Esophagus muscularis mucosa (tissue), 4 donors: ENCODE results near the gene MEG3. TPM values are rescaled to one million over a fixed set of nuclear protein-coding genes. Genes with fewer than 3 reads are reported as not detected.

Source experiments
- DNase-seq: peaks from one replicate; pipeline ENCODE4 v3.0.0-alpha.2; 2017; ENCODE audit errors: extremely low spot score
- H3K27ac ChIP-seq, 4 donors: fragments of 200-600 bp; sonication (generic); replicated peaks in 1 of 4; 1 replicate in 3 of 4; 2 replicates in 1 of 4; pipeline ENCODE4 v1.5.1; 2016 to 2019; ENCODE audit warnings: mild to moderate bottlenecking in 1 of 4
- H3K27me3 ChIP-seq, 4 donors: fragments of 200-600 bp; sonication (generic); one replicate each; pipeline versions ENCODE4 v1.5.1 to v1.6.0; 2016 to 2019
- H3K36me3 ChIP-seq, 4 donors: fragments of 200-600 bp; sonication (generic); one replicate each; pipeline ENCODE4 v1.5.1; 2016 to 2019
- H3K4me1 ChIP-seq, 4 donors: fragments of 200-600 bp; sonication (generic); one replicate each; pipeline ENCODE4 v1.5.1; 2016 to 2019
- H3K4me3 ChIP-seq, 4 donors: fragments of 200-600 bp; sonication (generic); 1 replicate in 2 of 4; 2 replicates in 2 of 4; pipeline ENCODE4 v1.5.1; 2016 to 2019; ENCODE audit warnings: mild to moderate bottlenecking in 4 of 4, moderate library complexity in 1 of 4
- H3K9me3 ChIP-seq, 4 donors: fragments of 200-600 bp; sonication (generic); 1 replicate in 3 of 4; 2 replicates in 1 of 4; pipeline ENCODE4 v1.5.1; 2016 to 2019
- CTCF ChIP-seq, 3 experiments: fragments of 200-600 bp in 2 of 3; fragments of 450-650 bp in 1 of 3; sonication (generic) in 2 of 3; IDR thresholded peaks; one replicate each; pipeline ENCODE4 v1.5.1; 2017 to 2019; ENCODE audit warnings: antibody characterized with exemption in 3 of 3, mild to moderate bottlenecking in 2 of 3, moderate library complexity in 1 of 3
- EP300 ChIP-seq: sonication (generic); formaldehyde crosslinking; IDR thresholded peaks from one replicate; pipeline ENCODE4 v1.6.1; 2017; ENCODE audit warnings: antibody characterized with exemption
- POLR2A ChIP-seq: fragments of 450-650 bp; IDR thresholded peaks from one replicate; pipeline ENCODE4 v1.6.1; 2017; ENCODE audit warnings: antibody characterized with exemption, moderate library complexity, mild to moderate bottlenecking, low read depth
- POLR2AphosphoS5 ChIP-seq, 2 donors: sonication (generic); formaldehyde crosslinking; IDR thresholded peaks; one replicate each; pipeline ENCODE4 v1.6.1; 2017; ENCODE audit warnings: antibody characterized with exemption in 2 of 2
- WGBS: methylation state at CpG from one replicate; pipeline ENCODE4 v1.1.5; 2018; 5-methylcytosine and 5-hydroxymethylcytosine counted together
- intact Hi-C: fragments of 100-400 bp; cut with DNase I; formaldehyde crosslinking; loops from one replicate; pipeline ENCODE4 v1.15.1; 2023
- total RNA-seq, 4 donors: library from RNA; depleted of rRNA; stranded (reverse); fragments of >200 nt; gene quantifications; one replicate each; pipeline versions ENCODE4 v1.1.0 to v1.2.1, GENCODE V29; 2016

The MEG3 gene
- total RNA-seq, 4 donors from 2014 or later = 9.4 to 53.2 (median 22.1) TPM

- no peak for DNase-seq
- 87% methylated on average over 20 of the region's 29 CpGs for WGBS
- H3K36me3 ChIP-seq = no peaks in the 10 kb centered on the region
Observed at GRCh38 chr14:100834794-100835547, 9.1 kb downstream of the MEG3 start.

DNA sequence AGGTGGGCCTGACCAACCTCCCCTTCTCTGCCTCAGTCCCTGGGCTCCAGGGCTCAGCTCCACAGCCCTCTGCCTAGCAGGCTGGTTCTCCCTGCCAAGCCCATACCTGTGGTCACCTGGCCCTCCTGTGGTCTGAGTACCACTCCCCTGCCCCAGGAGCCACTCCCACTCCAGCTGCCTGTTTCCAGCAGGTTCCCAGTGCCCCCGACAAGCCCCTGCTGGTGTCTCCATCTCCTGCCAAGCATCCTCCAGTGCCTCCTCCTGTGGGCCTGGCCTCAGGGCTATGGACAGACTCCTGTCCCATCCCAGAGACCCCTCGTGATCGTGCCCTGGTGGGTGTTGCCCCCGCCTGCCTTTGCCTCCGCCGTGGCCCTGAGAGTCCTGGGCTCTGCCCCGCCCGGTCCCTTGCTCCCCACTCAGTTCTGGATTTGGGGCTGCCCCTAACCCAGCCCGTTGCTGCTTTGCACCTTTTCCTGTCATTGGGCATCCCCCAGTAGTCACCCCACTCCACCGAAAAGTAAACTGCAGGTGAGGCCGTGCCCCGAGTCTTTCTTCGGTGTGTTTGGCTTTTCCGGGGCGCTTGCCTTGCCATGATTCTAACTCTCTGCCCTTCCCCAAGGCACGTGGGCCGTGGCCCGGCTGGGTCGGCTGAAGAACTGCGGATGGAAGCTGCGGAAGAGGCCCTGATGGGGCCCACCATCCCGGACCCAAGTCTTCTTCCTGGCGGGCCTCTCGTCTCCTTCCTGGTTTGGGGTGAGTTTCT is 9.8 kb downstream of the MEG3 start:
- TF ChIP-seq POLR2AphosphoS5 (IDR thresholded peaks at IDR 0.05) = no peak
- no peak for TF ChIP-seq CTCF (IDR thresholded peaks at IDR 0.05)
- TF ChIP-seq POLR2A = no peak
- TF ChIP-seq EP300 = no peak
- Histone ChIP-seq H3K9me3 (no peaks in the 10 kb centered on the region), H3K36me3 (no peaks in the 10 kb centered on the region), H3K27ac (no peak overlapping the region), H3K4me3 (no peak overlapping the region), H3K27me3 (peaks cover 0 to 16% (median 0%) of the 10 kb centered on the region in 4 donors), H3K4me1 (peaks cover 0 to 7% (median 2%) of the 10 kb centered on the region in 4 donors)
- no peak for DNase-seq
- WGBS = 89% methylated on average over 22 of the region's 24 CpGs
- intact Hi-C loops = no loop called here

More at GRCh38 chr14:100834794-100835547, 9.1 kb downstream of the MEG3 start:
- Histone ChIP-seq H3K27me3 (peaks cover 0 to 16% (median 0%) of the 10 kb centered on the region in 4 donors), H3K4me1 (peaks cover 0 to 7% (median 2%) of the 10 kb centered on the region in 4 donors), H3K27ac (no peak overlapping the region), H3K9me3 (no peaks in the 10 kb centered on the region), H3K4me3 (no peak overlapping the region)
- TF ChIP-seq EP300 = no peak
- no peak for TF ChIP-seq CTCF (IDR thresholded peaks at IDR 0.05)
- TF ChIP-seq POLR2AphosphoS5 (IDR thresholded peaks at IDR 0.05) = no peak
- no peak for TF ChIP-seq POLR2A
- intact Hi-C loops = no loop called here

DNA sequence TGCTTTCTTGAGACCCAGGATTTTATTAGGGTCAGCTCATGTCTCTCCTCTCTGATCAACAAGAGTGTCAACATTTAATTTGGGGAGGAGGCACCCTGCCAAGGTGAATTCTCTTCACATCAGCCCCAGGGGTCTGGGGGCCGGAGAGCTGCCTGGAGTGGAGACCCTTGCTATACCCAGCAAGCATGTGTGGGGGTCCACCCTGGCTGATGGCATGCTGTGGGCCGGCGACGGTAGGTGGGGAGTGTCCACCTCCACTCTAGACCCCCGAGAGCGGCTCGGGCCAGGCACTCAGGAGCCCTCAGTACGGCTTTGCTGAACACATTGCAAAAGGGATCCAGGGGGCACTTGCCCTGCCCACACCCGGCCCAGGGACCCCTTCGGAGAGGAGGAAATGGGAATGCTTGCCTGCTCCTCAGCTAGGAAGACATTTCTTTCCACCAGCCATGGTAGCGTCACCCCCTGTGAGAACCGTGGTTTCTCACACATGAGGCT is 10.4 kb downstream of the MEG3 start:
- no peak for DNase-seq
- H3K27ac ChIP-seq = no peak overlapping the region
- 97% methylated on average over 9 of the region's 12 CpGs for WGBS
- TF ChIP-seq EP300 (no peak), CTCF (IDR thresholded peaks at IDR 0.05) (no peak), POLR2AphosphoS5 (IDR thresholded peaks at IDR 0.05) (no peak), POLR2A (no peak)
- H3K27me3 ChIP-seq = peaks cover 0 to 16% (median 0%) of the 10 kb centered on the region in 4 donors
- intact Hi-C loops = no loop called here
- H3K36me3 ChIP-seq = no peaks in the 10 kb centered on the region
- no peaks in the 10 kb centered on the region for H3K9me3 ChIP-seq
- no peak overlapping the region for H3K4me3 ChIP-seq
- peaks cover 0 to 7% (median 2%) of the 10 kb centered on the region in 4 donors for H3K4me1 ChIP-seq

- DNase-seq = no peak
- 87% methylated on average over 24 of the region's 26 CpGs for WGBS
- intact Hi-C loops = no loop called here
Observed at GRCh38 chr14:100836941-100837804, 11.3 kb downstream of the MEG3 start.

More at GRCh38 chr14:100836941-100837804, 11.3 kb downstream of the MEG3 start:
- no peak overlapping the region for H3K27ac ChIP-seq
- no peaks in the 10 kb centered on the region for H3K9me3 ChIP-seq
- no peak overlapping the region for H3K4me3 ChIP-seq
- no peak for TF ChIP-seq EP300
- TF ChIP-seq POLR2AphosphoS5 (IDR thresholded peaks at IDR 0.05) = no peak
- no peak for TF ChIP-seq POLR2A
- TF ChIP-seq CTCF (IDR thresholded peaks at IDR 0.05) = no peak
- H3K27me3 ChIP-seq = peaks cover 0 to 16% (median 0%) of the 10 kb centered on the region in 4 donors
- no peaks in the 10 kb centered on the region for H3K36me3 ChIP-seq
- peaks cover 0 to 9% (median 5%) of the 10 kb centered on the region in 4 donors for H3K4me1 ChIP-seq
